ENCODE data around the gene BABAM2. TPM values are rescaled to one million over a fixed set of nuclear protein-coding genes. Genes with fewer than 3 reads are reported as not detected.
A peak's percentile ranks its signal among the peaks of the same experiment; 100 is the strongest.

BABAM2 gene
- total and polyA plus RNA-seq, 9 of the 15 experiments (the other 6 are each of a cell fraction or from before 2014, with no cell fraction given): 10.9 to 37.4 (median 25.6) TPM

GRCh38 chr2:28362991-28363521 is 472.5 kb downstream of the BABAM2 start:
- 81% methylated on average over 14 of the region's 15 CpGs for WGBS (ENCODE audit: insufficient coverage, low coverage, missing lambda C conversion rate)
- H3K9ac ChIP-seq (ENCODE audit: insufficient read depth in 1 of 2, low read depth in 2 of 2, low read length in 2 of 2): peak overlapping the region in 1 of 2 experiments; percentile 11; a peak in 1 of 4 replicates
- BruUV-seq (replicated peaks): no TSS peak
- CTCF ChIA-PET (ENCODE audit: low intra/inter-chr PET ratio): no interaction called here
- in situ Hi-C loops (cut with MboI): no loop called here
- peaks cover 6% of the 10 kb centered on the region for H3K9me1 ChIP-seq (ENCODE audit: control insufficient read depth, insufficient read depth, low read length)
- H3K79me2 ChIP-seq (ENCODE audit: control insufficient read depth, insufficient read depth, low read length): no peaks in the 10 kb centered on the region
- DNase-seq (ENCODE audit: extremely low read depth in 1 of 4, low spot score in 3 of 4) (no peak), ATAC-seq (no peak), FAIRE-seq (no peak)
- no peaks in the 10 kb centered on the region for H3K9me3 ChIP-seq (replicated peaks; ENCODE audit: control insufficient read depth, insufficient read depth, low read depth, low read length)
- H2AFZ ChIP-seq (ENCODE audit: low read depth, low read length): no peak overlapping the region
- H4K20me1 ChIP-seq (replicated peaks; ENCODE audit: control insufficient read depth, insufficient read depth, low read length): no peaks in the 10 kb centered on the region
- H3K27ac ChIP-seq (ENCODE audit: extremely low read depth, low read depth, low read length): no peak overlapping the region
- POLR2A ChIA-PET: interaction anchor here (1.0 kb wide), 1 partner anchor 26 kb away, joined by 3 read pairs; no protein-coding TSS in a partner anchor
- H3K4me1 ChIP-seq (replicated peaks in 1 of 2; ENCODE audit: control insufficient read depth in 2 of 2, insufficient read depth in 2 of 2, low read length in 2 of 2): peaks cover 66 to 78% of the 10 kb centered on the region in 2 experiments
- no peak for TF ChIP-seq HNRNPK (IDR thresholded peaks at IDR 0.05; ENCODE audit: low read depth, low read length, poor library complexity, severe bottlenecking)
- TF ChIP-seq SPI1 (IDR thresholded peaks at IDR 0.05; ENCODE audit: borderline replicate concordance, low read depth, low read length): peak; percentile 56; the same call in 1 of the 2 replicates
- no peak for TF ChIP-seq ZNF398 (CRISPR knock-in tag; IDR thresholded peaks at IDR 0.05)
- TF ChIP-seq POLR2A (conservative IDR thresholded peaks at IDR 0.05): no peak
- H3K27me3 ChIP-seq (ENCODE audit: control insufficient read depth in 2 of 2, insufficient read depth in 2 of 2, low read length in 2 of 2): no peaks in the 10 kb centered on the region
- H3K4me2 ChIP-seq (ENCODE audit: insufficient read depth, low read length): no peak overlapping the region
- H3K36me3 ChIP-seq (ENCODE audit: control insufficient read depth, insufficient read depth, low read length): no peaks in the 10 kb centered on the region
- intact Hi-C loops (cut with micrococcal nuclease): no loop called here
- no peak overlapping the region for H3K4me3 ChIP-seq
